Spleen (tissue), 11 donors: ENCODE data around the gene ZBP1. TPM values are rescaled to one million over a fixed set of nuclear protein-coding genes. Genes with fewer than 3 reads are reported as not detected.
A peak's percentile ranks its signal among the peaks of the same experiment; 100 is the strongest.

Experiments
- DNase-seq: peaks from one replicate; pipeline ENCODE4 v3.0.0-alpha.2; 2020
- H3K27ac ChIP-seq, 8 donors: fragments of 200-600 bp; sonication (generic) in 7 of 8; 1 replicate in 4 of 8; 2 replicates in 4 of 8; pipeline versions ENCODE4 v1.5.0 to v1.8.0; 2016 to 2021; ENCODE audit warnings: inconsistent platforms in 4 of 8, mild to moderate bottlenecking in 4 of 8, moderate library complexity in 1 of 8
- H3K27me3 ChIP-seq, 7 donors: fragments of 200-600 bp; sonication (generic) in 6 of 7; replicated peaks in 1 of 7; 1 replicate in 4 of 7; 2 replicates in 3 of 7; pipeline versions ENCODE4 v1.5.0 to v1.8.0; 2016 to 2021; ENCODE audit warnings: inconsistent platforms in 3 of 7, mild to moderate bottlenecking in 1 of 7
- H3K36me3 ChIP-seq, 6 donors: fragments of 200-600 bp; sonication (generic) in 5 of 6; 1 replicate in 4 of 6; 2 replicates in 2 of 6; pipeline versions ENCODE4 v1.5.0 to v1.8.0; 2016 to 2021; ENCODE audit warnings: inconsistent platforms in 2 of 6
- H3K4me1 ChIP-seq, 6 donors: fragments of 200-600 bp; sonication (generic) in 5 of 6; 1 replicate in 3 of 6; 2 replicates in 3 of 6; pipeline versions ENCODE4 v1.5.0 to v1.8.0; 2016 to 2021; ENCODE audit warnings: inconsistent platforms in 3 of 6
- H3K4me3 ChIP-seq, 8 donors: fragments of 200-600 bp; sonication (generic) in 7 of 8; 1 replicate in 4 of 8; 2 replicates in 4 of 8; pipeline versions ENCODE4 v1.5.0 to v1.8.0; 2016 to 2021; ENCODE audit warnings: inconsistent platforms in 4 of 8, mild to moderate bottlenecking in 4 of 8, moderate library complexity in 2 of 8
- H3K9me3 ChIP-seq, 8 donors: fragments of 200-600 bp; sonication (generic) in 7 of 8; 1 replicate in 4 of 8; 2 replicates in 4 of 8; pipeline versions ENCODE4 v1.5.0 to v1.8.0; 2016 to 2021; ENCODE audit warnings: inconsistent platforms in 4 of 8
- CTCF ChIP-seq, 11 experiments: fragments of 200-600 bp in 7 of 11; fragments of 450-650 bp in 4 of 11; sonication (generic) in 4 of 11; IDR thresholded peaks in 8 of 11; conservative IDR thresholded peaks in 3 of 11; 1 replicate in 7 of 11; 2 replicates in 4 of 11; pipeline versions ENCODE4 v1.4.0 to v1.8.0; 2016 to 2021; ENCODE audit warnings: antibody characterized with exemption in 11 of 11, inconsistent platforms in 4 of 11, mild to moderate bottlenecking in 1 of 11
- POLR2A ChIP-seq, 3 donors: fragments of 450-650 bp; IDR thresholded peaks; one replicate each; pipeline ENCODE4 v1.5.1; 2017; ENCODE audit warnings: antibody characterized with exemption in 3 of 3, mild to moderate bottlenecking in 1 of 3
- POLR2AphosphoS5 ChIP-seq, 3 donors: sonication (generic); formaldehyde crosslinking; IDR thresholded peaks; one replicate each; pipeline ENCODE4 v1.5.1; 2017; ENCODE audit warnings: antibody characterized with exemption in 3 of 3
- WGBS, 5 donors: extraction: QIAGEN DNeasy Blood & Tissue Kit in 3 of 5; methylation state at CpG; one replicate each; pipeline versions ENCODE4 v1.1.5 to v1.1.7; 2013 to 2018; 5-methylcytosine and 5-hydroxymethylcytosine counted together
- intact Hi-C: fragments of 100-400 bp; cut with DNase I; formaldehyde crosslinking; loops from one replicate; pipeline ENCODE4 v1.15.0; 2023; ENCODE audit warnings: low total_unique reads
- polyA plus RNA-seq, 3 donors: library from polyadenylated mRNA; stranded (reverse); fragments of 200-250 nt; gene quantifications; one replicate each; pipeline ENCODE4 v1.2.1, GENCODE V29; 2013
- total RNA-seq, 7 donors: library from RNA; depleted of rRNA in 3 of 7; stranded (reverse); fragments of >200 nt in 3 of 7; fragmentation: NEBNext Ultra II Directional in 4 of 7; extraction: Animal tissue kit (Norgen Biotek cat#: 25700) in 4 of 7; gene quantifications; one replicate each; pipeline versions ENCODE4 v1.1.0 to v1.2.1, GENCODE V29; 2016 to 2021
- donor health status: healthy with polysubstance abuse.
- donor health status: DM: no; HTN: no; CAD: no; lungs with moderate emphysema.
- donor health status: DM: no; HTN: no; CAD: no.
- donor health status: Bipolar disorder and iron deficiency.
- donor health status: healthy.
- donor health status: DM: no; HTN: no; CAD: no.
- donor health status: DM: yes; HTN: yes; CAD: no.

Gene ZBP1
- total and polyA plus RNA-seq, 10 donors: 8.6 to 28.4 (median 16.6) TPM

- Histone ChIP-seq H3K4me1 (peaks cover 0 to 54% (median 22%) of the 10 kb centered on the region in 6 donors), H3K27me3 (no peaks in the 10 kb centered on the region), H3K27ac (no peak overlapping the region), H3K9me3 (no peaks in the 10 kb centered on the region), H3K4me3 (no peak overlapping the region), H3K36me3 (peaks cover 0 to 35% (median 9%) of the 10 kb centered on the region in 6 donors)
- TF ChIP-seq POLR2AphosphoS5 (IDR thresholded peaks at IDR 0.05) (no peak), POLR2A (IDR thresholded peaks at IDR 0.05) (no peak), CTCF (IDR thresholded peaks at IDR 0.05 in 8 of 11, conservative IDR thresholded peaks at IDR 0.05 in 3 of 11) (no peak)
- intact Hi-C loops: loop anchor here (10.0 kb wide), 2 partner anchors 54 to 426 kb away; no protein-coding TSS in a partner anchor
- 78 to 83% (median 81%) methylated on average over 24 to 25 of the region's 25 CpGs for WGBS, 5 donors
- peak; percentile 67 for DNase-seq
Measured at GRCh38 chr20:57658833-57659516, 38.7 kb upstream of the ZBP1 start.

GRCh38 chr20:57658447-57658832, 38.2 kb upstream of the ZBP1 start:
- H3K9me3 ChIP-seq: no peaks in the 10 kb centered on the region
- H3K36me3 ChIP-seq: peaks cover 0 to 39% (median 9%) of the 10 kb centered on the region in 6 donors
- intact Hi-C loops: loop anchor here (10.0 kb wide), 2 partner anchors 54 to 426 kb away; no protein-coding TSS in a partner anchor
- TF ChIP-seq CTCF (IDR thresholded peaks at IDR 0.05 in 8 of 11, conservative IDR thresholded peaks at IDR 0.05 in 3 of 11) (no peak), POLR2A (IDR thresholded peaks at IDR 0.05) (no peak), POLR2AphosphoS5 (IDR thresholded peaks at IDR 0.05) (no peak)
- H3K4me1 ChIP-seq: peaks cover 0 to 57% (median 23%) of the 10 kb centered on the region in 6 donors
- WGBS, 5 donors: 77 to 89% (median 86%) methylated on average over 6 to 8 of the region's 8 CpGs
- no peak overlapping the region for H3K27ac ChIP-seq
- no peak for DNase-seq
- no peaks in the 10 kb centered on the region for H3K27me3 ChIP-seq
- H3K4me3 ChIP-seq: no peak overlapping the region

- H3K27ac ChIP-seq: peak overlapping the region in 1 of 8 donors; percentile 24
- intact Hi-C loops: loop anchor here (10.0 kb wide), 2 partner anchors 53 to 427 kb away; no protein-coding TSS in a partner anchor
- no peak overlapping the region for H3K4me3 ChIP-seq
- DNase-seq: peak; percentile 85
- peaks cover 0 to 41% (median 10%) of the 10 kb centered on the region in 6 donors for H3K36me3 ChIP-seq
- no peak for TF ChIP-seq POLR2A (IDR thresholded peaks at IDR 0.05)
- TF ChIP-seq POLR2AphosphoS5 (IDR thresholded peaks at IDR 0.05): peak in 1 of 3 donors; percentile 46
- no peaks in the 10 kb centered on the region for H3K9me3 ChIP-seq
- peaks cover 0 to 55% (median 23%) of the 10 kb centered on the region in 6 donors for H3K4me1 ChIP-seq
- 70 to 81% (median 76%) methylated on average over 27 to 36 of the region's 36 CpGs for WGBS, 5 donors
- no peaks in the 10 kb centered on the region for H3K27me3 ChIP-seq
Measured at GRCh38 chr20:57657535-57658446, 37.6 kb upstream of the ZBP1 start.

- Histone ChIP-seq H3K4me3 (no peak overlapping the region), H3K27me3 (no peaks in the 10 kb centered on the region), H3K9me3 (no peaks in the 10 kb centered on the region), H3K4me1 (peaks cover 0 to 50% (median 23%) of the 10 kb centered on the region in 6 donors), H3K36me3 (peaks cover 0 to 49% (median 18%) of the 10 kb centered on the region in 6 donors), H3K27ac (no peak overlapping the region)
- 92 to 98% (median 94%) methylated on average over 16 to 20 of the region's 20 CpGs for WGBS, 5 donors
- TF ChIP-seq POLR2A (IDR thresholded peaks at IDR 0.05) (no peak), POLR2AphosphoS5 (IDR thresholded peaks at IDR 0.05) (no peak), CTCF (IDR thresholded peaks at IDR 0.05 in 8 of 11, conservative IDR thresholded peaks at IDR 0.05 in 3 of 11) (no peak)
- intact Hi-C loops: loop anchor here (10.0 kb wide), 2 partner anchors 52 to 428 kb away; no protein-coding TSS in a partner anchor
- peak; percentile 61 for DNase-seq
Measured at GRCh38 chr20:57656821-57657534, 36.8 kb upstream of the ZBP1 start.
